Activated CD4-positive, alpha-beta memory T cell treated with anti-CD3 and anti-CD28 coated beads for 36 hours (primary cell): Measurements from ENCODE around the gene ATOSB. TPM values are rescaled to one million over a fixed set of nuclear protein-coding genes. Genes with fewer than 3 reads are reported as not detected.

ENCODE experiments used
- CTCF ChIA-PET: fragments of 350-600 bp; sonication (Branson Sonifier 250); formaldehyde crosslinking; loops from one replicate; lab custom pipeline; 2021; ENCODE audit warnings: antibody characterized with exemption, inconsistent platforms; lab: Charles Lee
- POLR2A ChIA-PET: fragments of 350-600 bp; sonication (Branson Sonifier 250); formaldehyde crosslinking; loops from one replicate; lab custom pipeline; 2021; ENCODE audit warnings: antibody characterized with exemption; lab: Charles Lee
- DNase-seq: peaks from one replicate; pipeline ENCODE4 v3.0.0-alpha.2; 2020
- H3K27ac Mint-ChIP-seq: one replicate; pipeline ENCODE4 v1.8.0; 2021; ENCODE audit warnings: mixed read lengths
- H3K27me3 Mint-ChIP-seq: one replicate; pipeline ENCODE4 v1.8.0; 2021; ENCODE audit warnings: mixed read lengths
- H3K36me3 Mint-ChIP-seq: one replicate; pipeline ENCODE4 v1.8.0; 2021; ENCODE audit warnings: mixed read lengths
- H3K4me1 Mint-ChIP-seq: one replicate; pipeline ENCODE4 v1.8.0; 2021; ENCODE audit warnings: low read depth, mixed read lengths
- H3K4me3 Mint-ChIP-seq: one replicate; pipeline ENCODE4 v1.8.0; 2021; ENCODE audit warnings: mild to moderate bottlenecking, mixed read lengths
- H3K9me3 Mint-ChIP-seq: one replicate; pipeline ENCODE4 v1.8.0; 2021; ENCODE audit warnings: mixed read lengths
- intact Hi-C: fragments of 100-400 bp; cut with micrococcal nuclease; formaldehyde crosslinking; loops from one replicate; pipeline ENCODE4 v1.15.1; 2023
- total RNA-seq, 2 experiments: library from RNA; stranded (reverse); gene quantifications; one replicate each; pipeline ENCODE4 v1.2.3, GENCODE V29; 2021

ATOSB gene
- total RNA-seq, 2 experiments from 2014 or later = 9.1 to 9.6 TPM

DNA sequence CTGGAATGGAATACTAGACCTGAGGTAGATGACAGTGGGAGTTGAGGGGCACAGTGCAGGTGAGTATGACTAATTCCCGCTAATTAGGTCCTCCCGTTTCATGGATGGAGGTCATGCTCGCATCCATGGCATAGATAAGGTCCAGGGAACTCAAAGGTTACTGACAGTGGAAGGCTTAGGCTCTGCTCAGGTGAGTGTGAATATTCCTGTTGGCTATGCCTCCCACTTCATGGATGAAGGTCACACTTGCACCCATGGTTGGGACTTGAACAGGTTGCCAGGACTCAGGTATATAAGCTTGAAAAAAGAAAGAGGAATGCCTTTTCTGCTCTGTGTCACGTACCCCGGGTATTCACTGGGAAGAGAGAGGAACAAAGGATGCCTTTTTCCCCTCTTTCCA lies 26.4 kb upstream of the ATOSB start:
- CTCF ChIA-PET = no interaction called here
- Mint-ChIP-seq H3K9me3 (peaks cover 28% of the 10 kb centered on the region), H3K27me3 (no peaks in the 10 kb centered on the region), H3K36me3 (peaks cover 5% of the 10 kb centered on the region), H3K27ac (no peak overlapping the region), H3K4me1 (no peaks in the 10 kb centered on the region), H3K4me3 (no peak overlapping the region)
- no peak for DNase-seq
- POLR2A ChIA-PET = interaction anchor here (0.6 kb wide), 1 partner anchor 44 kb away, joined by 5 read pairs; no protein-coding TSS in a partner anchor
- intact Hi-C loops = no loop called here

- POLR2A ChIA-PET = no interaction called here
Measured at GRCh38 chr9:35140093-35140492, 24.4 kb upstream of the ATOSB start.

DNA sequence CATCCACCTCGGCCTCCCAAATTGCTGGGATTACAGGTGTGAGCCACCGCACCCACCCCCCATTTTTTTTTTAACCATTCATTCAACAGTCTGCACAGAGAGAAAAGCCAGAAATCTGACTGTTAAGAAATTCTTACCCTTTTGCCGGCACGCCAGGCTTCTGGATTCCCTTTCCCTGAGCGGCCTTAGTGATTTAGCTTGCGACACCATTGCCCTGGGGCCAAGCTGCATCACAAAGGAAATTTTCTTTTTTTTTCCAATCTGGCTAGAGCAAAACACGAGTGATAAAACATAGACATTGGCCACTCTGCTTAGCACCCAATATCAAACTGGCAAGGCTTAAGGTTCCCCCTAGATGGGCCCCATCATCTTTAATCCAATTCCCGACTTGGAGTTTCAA lies 21.2 kb upstream of the ATOSB start:
- H3K4me1 Mint-ChIP-seq = no peaks in the 10 kb centered on the region
- intact Hi-C loops = no loop called here
- ChIA-PET POLR2A (no interaction called here), CTCF (interaction anchor here (1.4 kb wide), 1 partner anchor 20 kb away, joined by 6 read pairs; no protein-coding TSS in a partner anchor)
- no peak for DNase-seq
- H3K27ac Mint-ChIP-seq = no peak overlapping the region
- H3K36me3 Mint-ChIP-seq = no peaks in the 10 kb centered on the region
- H3K4me3 Mint-ChIP-seq = no peak overlapping the region
- no peaks in the 10 kb centered on the region for H3K27me3 Mint-ChIP-seq
- peaks cover 11% of the 10 kb centered on the region for H3K9me3 Mint-ChIP-seq

More at GRCh38 chr9:35140093-35140492, 24.4 kb upstream of the ATOSB start:
- Mint-ChIP-seq H3K27me3 (no peaks in the 10 kb centered on the region), H3K27ac (no peak overlapping the region), H3K36me3 (peaks cover 5% of the 10 kb centered on the region), H3K4me1 (no peaks in the 10 kb centered on the region), H3K4me3 (no peak overlapping the region), H3K9me3 (peaks cover 21% of the 10 kb centered on the region)
- intact Hi-C loops = no loop called here
- CTCF ChIA-PET = no interaction called here
- DNase-seq = no peak

DNA sequence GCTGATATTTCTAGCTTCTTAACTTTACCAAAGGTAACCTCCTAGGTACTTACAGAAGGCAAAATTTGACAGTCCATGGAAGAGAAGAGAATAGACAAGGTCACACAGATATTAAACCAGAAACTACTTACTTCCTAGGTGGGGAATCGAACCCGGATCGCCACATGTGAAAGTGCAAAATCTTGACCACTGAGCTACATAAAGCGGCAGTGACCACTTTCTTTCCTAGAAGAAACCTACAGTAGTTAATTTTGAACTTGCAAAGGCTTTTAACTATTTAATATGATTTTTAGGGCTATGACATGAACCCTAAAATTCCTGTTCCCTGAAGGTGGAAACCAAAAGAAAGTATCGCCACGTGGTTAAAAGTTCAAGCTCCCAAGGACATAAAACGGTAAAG lies 20.3 kb upstream of the ATOSB start:
- Mint-ChIP-seq H3K27ac (no peak overlapping the region), H3K9me3 (peaks cover 8% of the 10 kb centered on the region), H3K27me3 (no peaks in the 10 kb centered on the region), H3K4me1 (no peaks in the 10 kb centered on the region), H3K4me3 (no peak overlapping the region), H3K36me3 (no peaks in the 10 kb centered on the region)
- intact Hi-C loops = no loop called here
- no peak for DNase-seq
- POLR2A ChIA-PET = no interaction called here
- CTCF ChIA-PET = interaction anchor here (1.4 kb wide), 1 partner anchor 19 kb away, joined by 6 read pairs; no protein-coding TSS in a partner anchor

- H3K9me3 Mint-ChIP-seq = peaks cover 7% of the 10 kb centered on the region
- no peaks in the 10 kb centered on the region for H3K36me3 Mint-ChIP-seq
- intact Hi-C loops = no loop called here
- H3K27ac Mint-ChIP-seq = no peak overlapping the region
- DNase-seq = no peak
- no peaks in the 10 kb centered on the region for H3K27me3 Mint-ChIP-seq
- H3K4me1 Mint-ChIP-seq = no peaks in the 10 kb centered on the region
- POLR2A ChIA-PET = no interaction called here
- CTCF ChIA-PET = no interaction called here
- no peak overlapping the region for H3K4me3 Mint-ChIP-seq
Measured at GRCh38 chr9:35134920-35135319, 19.3 kb upstream of the ATOSB start.

- H3K4me1 Mint-ChIP-seq = peaks cover 33% of the 10 kb centered on the region
- peak overlapping the region; percentile 91 for H3K27ac Mint-ChIP-seq
- H3K9me3 Mint-ChIP-seq = no peaks in the 10 kb centered on the region
- no peaks in the 10 kb centered on the region for H3K27me3 Mint-ChIP-seq
- POLR2A ChIA-PET = interaction anchor here (0.8 kb wide), 1 partner anchor 15 kb away, joined by 3 read pairs; no protein-coding TSS in a partner anchor
- H3K4me3 Mint-ChIP-seq = peak overlapping the region; percentile 81
- peak; percentile 91 for DNase-seq
- intact Hi-C loops = loop anchor here (1.0 to 5.0 kb wide), 9 partner anchors 21 to 659 kb away; partner anchors contain the start of genes DNAI1, DNAJB5, FAM219A and PIGO
- no peaks in the 10 kb centered on the region for H3K36me3 Mint-ChIP-seq
- CTCF ChIA-PET = interaction anchor here (0.7 to 4.9 kb wide), 24 partner anchors 11 to 1865 kb away, joined by 3 to 60 read pairs (median 4); partner anchors contain the start of genes STOML2 and UNC13B
Measured at GRCh38 chr9:35116898-35117551, 1.4 kb upstream of the ATOSB start.

GRCh38 chr9:35116539-35116897 lies 856 bp upstream of the ATOSB start:
- Mint-ChIP-seq H3K27ac (peak overlapping the region; percentile 91), H3K27me3 (no peaks in the 10 kb centered on the region), H3K9me3 (no peaks in the 10 kb centered on the region), H3K36me3 (no peaks in the 10 kb centered on the region), H3K4me3 (peak overlapping the region; percentile 81), H3K4me1 (peaks cover 38% of the 10 kb centered on the region)
- POLR2A ChIA-PET = interaction anchor here (0.8 to 1.1 kb wide), 2 partner anchors 15 to 20 kb away, joined by 3 to 4 read pairs; partner anchors contain the start of gene PIGO
- intact Hi-C loops = loop anchor here (1.0 to 5.0 kb wide), 9 partner anchors 20 to 658 kb away; partner anchors contain the start of genes DNAI1, DNAJB5, FAM219A and PIGO
- DNase-seq = no peak
- CTCF ChIA-PET = interaction anchor here (0.7 to 4.9 kb wide), 22 partner anchors 11 to 1865 kb away, joined by 3 to 60 read pairs (median 4); partner anchors contain the start of genes STOML2 and UNC13B

DNA sequence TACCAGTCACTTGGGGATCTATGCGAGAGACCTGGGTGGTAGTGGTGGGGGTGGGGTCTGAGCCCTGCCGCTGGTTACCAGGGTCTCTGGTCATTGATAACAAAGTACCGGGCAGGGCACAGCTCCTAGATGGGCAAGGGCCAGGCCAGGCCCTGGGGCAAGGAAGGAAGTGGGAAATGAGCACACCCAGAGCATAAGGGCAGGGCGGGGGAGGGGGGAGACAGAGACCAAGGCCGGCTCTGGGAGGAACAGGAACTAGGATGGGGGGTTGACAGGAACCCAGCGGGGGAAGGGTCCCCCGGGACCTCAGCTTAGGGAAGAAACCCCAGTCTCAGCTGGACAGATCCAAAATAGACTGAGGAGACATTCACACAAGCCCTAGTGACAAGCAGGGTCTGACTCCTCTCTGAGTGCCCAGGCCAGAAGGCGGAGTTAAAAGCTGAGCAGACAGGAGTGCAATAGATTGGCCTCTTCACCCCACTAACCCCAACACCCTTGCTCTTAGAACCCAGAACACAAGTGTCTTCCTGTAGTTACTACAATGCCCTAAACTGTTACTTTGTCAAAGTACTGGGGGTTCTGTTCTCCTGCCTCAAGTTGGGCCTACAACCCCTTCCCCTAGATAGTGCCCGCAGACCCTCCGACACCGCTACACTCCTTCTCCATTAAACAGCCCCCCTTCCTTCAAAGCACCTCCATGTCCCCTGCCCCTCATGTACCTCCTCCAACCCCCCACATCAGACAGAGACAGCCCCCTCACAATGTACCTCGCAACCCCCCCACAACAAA lies 628 bp downstream of the ATOSB start:
- H3K4me3 Mint-ChIP-seq = peak overlapping the region; percentile 81
- H3K4me1 Mint-ChIP-seq = peaks cover 45% of the 10 kb centered on the region

GRCh38 chr9:35114113-35114839 lies 1.4 kb downstream of the ATOSB start:
- CTCF ChIA-PET = interaction anchor here (0.6 to 3.1 kb wide), 8 partner anchors 18 to 440 kb away, joined by 3 to 12 read pairs (median 4); partner anchors contain the start of gene PIGO
- Mint-ChIP-seq H3K27me3 (no peaks in the 10 kb centered on the region), H3K36me3 (no peaks in the 10 kb centered on the region), H3K27ac (peak overlapping the region; percentile 91), H3K4me1 (peaks cover 47% of the 10 kb centered on the region), H3K4me3 (peak overlapping the region; percentile 81), H3K9me3 (no peaks in the 10 kb centered on the region)
- DNase-seq = peak; percentile 88
- intact Hi-C loops = loop anchor here (5.0 kb wide), 4 partner anchors 447 to 703 kb away; partner anchors contain the start of genes CREB3, HINT2 and TLN1
- POLR2A ChIA-PET = interaction anchor here (0.5 to 6.6 kb wide), 6 partner anchors 11 to 1711 kb away, joined by 3 to 37 read pairs (median 3); partner anchors contain the start of genes PIGO, STOML2 and VCP

More for the DNA sequence above, 628 bp downstream of the ATOSB start:
- Mint-ChIP-seq H3K9me3 (no peaks in the 10 kb centered on the region), H3K36me3 (no peaks in the 10 kb centered on the region), H3K27me3 (no peaks in the 10 kb centered on the region), H3K27ac (peak overlapping the region; percentile 91)
- ChIA-PET POLR2A (interaction anchor here (1.0 to 6.6 kb wide), 4 partner anchors 11 to 43 kb away, joined by 3 to 37 read pairs (median 10); partner anchors contain the start of genes PIGO, STOML2 and VCP), CTCF (interaction anchor here (0.6 to 4.9 kb wide), 13 partner anchors 9 to 767 kb away, joined by 3 to 60 read pairs (median 4); partner anchors contain the start of genes PIGO and STOML2)
- intact Hi-C loops = loop anchor here (1.0 to 5.0 kb wide), 9 partner anchors 12 to 702 kb away; partner anchors contain the start of genes CREB3, HINT2, STOML2 and TLN1
- DNase-seq = peak; percentile 64

DNA sequence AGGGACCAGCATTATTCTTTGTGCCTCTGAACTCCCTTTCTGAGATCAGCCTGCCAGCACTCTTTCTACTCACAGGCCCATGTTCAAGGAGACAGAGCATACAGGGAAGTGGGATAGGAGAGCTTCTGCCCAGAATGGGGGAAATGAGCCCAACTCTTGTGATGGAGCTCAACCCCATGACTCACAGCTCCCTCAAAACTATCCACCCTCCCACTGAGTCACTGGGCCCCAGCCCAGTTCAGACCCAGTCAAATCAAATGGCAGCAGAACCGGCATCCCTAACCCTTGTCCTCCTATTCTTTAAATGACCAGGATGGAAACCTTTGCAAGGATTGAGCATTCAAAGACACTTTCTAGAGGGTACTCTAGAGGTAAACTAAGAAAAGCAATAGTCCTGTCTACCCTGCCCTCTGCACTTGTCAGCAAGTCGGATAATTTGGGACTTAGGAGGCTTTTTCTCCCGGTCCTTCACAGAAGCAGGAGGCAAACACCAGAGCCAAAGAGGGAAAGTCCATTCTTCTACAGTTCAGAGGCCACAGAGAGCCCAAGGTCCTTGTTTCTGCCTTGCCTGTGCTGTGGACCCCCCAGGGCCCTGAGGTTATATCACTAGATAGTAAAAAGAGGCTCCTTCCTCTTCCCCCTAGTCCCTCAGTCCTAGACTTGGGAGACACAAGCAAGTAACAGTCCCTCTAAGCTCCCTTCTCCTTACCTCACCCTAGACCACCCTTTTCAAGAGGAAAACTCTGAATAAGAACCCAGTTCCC lies 3.2 kb downstream of the ATOSB start:
- POLR2A ChIA-PET = interaction anchor here (1.1 to 6.6 kb wide), 4 partner anchors 9 to 41 kb away, joined by 5 to 37 read pairs (median 10); partner anchors contain the start of genes FANCG, STOML2 and VCP
- H3K36me3 Mint-ChIP-seq = no peaks in the 10 kb centered on the region
- DNase-seq = peak; percentile 47
- CTCF ChIA-PET = interaction anchor here (0.9 to 3.7 kb wide), 4 partner anchors 9 to 447 kb away, joined by 3 to 26 read pairs (median 4); partner anchors contain the start of genes PIGO and STOML2
- H3K4me1 Mint-ChIP-seq = peaks cover 47% of the 10 kb centered on the region
- H3K27me3 Mint-ChIP-seq = no peaks in the 10 kb centered on the region
- peak overlapping the region; percentile 75 for H3K4me3 Mint-ChIP-seq
- peak overlapping the region; percentile 81 for H3K27ac Mint-ChIP-seq
- intact Hi-C loops = loop anchor here (5.0 kb wide), 4 partner anchors 445 to 705 kb away; partner anchors contain the start of genes CREB3, HINT2 and TLN1
- no peaks in the 10 kb centered on the region for H3K9me3 Mint-ChIP-seq
